GM19372 (cell line): ENCODE measurements around the gene SIGLEC12.
"Not testable (repeated sequence)": the region's sequence is repeated elsewhere in the genome, so short reads cannot be mapped to it uniquely, and the experiment has no call there.

Source experiments
- ATAC-seq: cut with Tn5 transposase; IDR thresholded peaks from one replicate; pipeline ENCODE4 v1.9.1; 2021; ENCODE audit warnings: mild to moderate bottlenecking, low read depth, moderate library complexity; ENCODE audit not compliant: unreplicated experiment

SIGLEC12 gene

DNA sequence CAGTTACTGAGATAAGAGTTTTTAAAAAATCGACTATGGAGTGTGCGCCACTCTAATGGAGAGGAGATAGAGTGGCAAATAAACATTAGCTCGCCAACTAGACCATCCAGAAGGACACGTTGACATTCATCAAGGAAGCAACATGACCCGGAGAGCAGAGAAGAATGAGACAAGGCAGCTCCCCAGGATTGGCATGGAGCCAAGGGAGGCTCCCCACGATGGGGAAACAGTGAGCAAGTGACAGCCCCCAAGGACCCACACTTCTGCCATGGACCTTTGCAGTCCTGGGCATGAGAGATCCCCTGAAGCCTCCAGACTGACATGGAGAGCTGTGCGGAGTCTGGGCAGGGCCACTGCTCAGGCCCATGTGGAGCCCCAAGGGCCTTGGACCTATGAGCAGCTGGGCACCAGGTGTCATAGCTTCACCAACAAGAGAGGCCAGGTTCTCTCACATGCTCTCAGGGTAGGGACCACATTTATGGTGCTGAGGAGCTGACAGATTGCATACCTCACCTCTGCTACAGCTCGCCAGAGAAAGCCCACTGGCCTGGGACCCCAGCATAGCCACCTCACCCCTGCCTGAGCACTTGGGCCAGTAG is 23.2 kb upstream of the SIGLEC12 start:
- ATAC-seq, result no peak

DNA sequence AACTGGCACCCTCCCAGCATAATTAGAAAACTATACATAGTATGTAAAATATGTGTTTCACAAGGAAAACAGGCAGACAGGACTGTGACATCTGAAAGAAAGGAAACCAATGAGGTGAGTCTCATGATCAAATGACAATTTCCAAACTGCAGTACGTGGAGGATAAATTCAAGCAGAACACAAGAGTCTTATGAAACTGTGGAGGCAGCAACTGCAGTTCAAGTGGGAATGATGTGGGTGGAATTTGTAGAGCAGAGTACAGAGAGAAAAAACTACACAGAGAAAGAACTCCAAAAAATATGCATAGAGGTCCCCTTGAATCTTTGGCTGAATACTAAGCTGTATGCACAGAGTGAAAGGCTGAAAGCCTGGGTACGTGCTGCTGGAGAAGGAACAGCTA is 20.2 kb upstream of the SIGLEC12 start:
- no peak for ATAC-seq

DNA sequence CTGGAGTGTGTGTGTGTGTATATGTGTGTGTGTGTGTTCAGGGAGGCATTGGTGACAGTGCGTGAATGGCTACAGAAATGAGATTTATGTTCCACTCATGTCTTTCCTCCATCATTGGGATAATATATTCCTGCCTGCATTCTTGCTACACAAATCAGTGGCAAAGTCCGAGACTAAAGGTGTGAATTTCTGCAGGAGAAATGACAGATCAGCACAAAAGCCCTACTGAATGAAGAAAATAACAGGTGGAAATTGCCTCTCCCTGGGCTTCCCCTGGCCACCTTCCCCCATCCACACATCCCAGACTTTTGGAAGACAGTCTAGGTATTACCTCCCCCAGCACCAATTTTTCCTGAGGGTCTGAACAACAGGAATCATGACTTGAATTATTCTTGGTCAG is 19.8 kb upstream of the SIGLEC12 start:
- ATAC-seq, result no peak

DNA sequence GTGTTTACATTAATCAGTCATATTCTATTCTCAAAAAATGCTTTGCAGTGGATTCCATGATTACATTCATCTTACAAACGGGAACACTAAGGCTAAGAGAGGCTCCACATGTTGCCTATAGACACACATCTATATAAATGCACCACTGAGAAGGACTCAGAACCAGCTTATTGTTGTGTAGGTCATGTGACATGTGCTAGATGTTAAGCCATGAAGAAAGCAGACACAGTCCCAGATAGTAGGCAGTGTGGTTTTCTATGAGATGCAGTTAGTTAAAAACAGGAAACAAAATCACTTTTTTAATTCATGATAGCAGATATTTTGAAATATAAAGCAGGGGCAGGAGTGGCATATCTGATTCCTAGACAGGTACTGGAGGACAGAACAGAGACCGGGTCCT is 19.1 kb upstream of the SIGLEC12 start:
- no peak for ATAC-seq

DNA sequence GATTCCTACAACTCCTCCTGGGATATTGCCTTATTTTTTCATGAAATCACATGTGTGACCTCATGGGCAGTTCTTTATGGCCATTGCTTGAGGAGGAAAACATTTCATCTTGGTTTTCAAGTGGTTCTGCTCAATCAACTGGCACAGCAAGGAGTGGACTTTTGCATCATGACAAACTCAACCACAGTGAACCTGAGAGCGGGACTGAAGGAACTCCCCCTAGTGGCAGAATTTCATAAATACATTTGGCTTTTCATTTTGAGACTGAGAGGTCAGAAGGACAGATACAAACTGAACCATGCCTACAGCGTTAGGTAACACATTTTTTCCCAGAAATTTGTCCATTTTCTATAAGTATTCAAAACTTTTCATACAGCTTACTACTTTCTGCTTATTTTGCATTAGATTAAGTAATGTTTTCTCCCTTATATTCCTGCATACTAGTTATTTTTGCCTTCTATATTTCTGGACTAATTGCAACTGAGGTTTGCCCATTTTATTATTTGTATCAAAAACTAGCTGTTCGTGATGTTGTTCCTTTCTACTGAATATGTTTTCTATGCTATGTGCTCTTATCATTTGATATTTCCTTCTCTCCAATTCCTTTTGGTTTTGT is 13.4 kb upstream of the SIGLEC12 start:
- ATAC-seq, result no peak

DNA sequence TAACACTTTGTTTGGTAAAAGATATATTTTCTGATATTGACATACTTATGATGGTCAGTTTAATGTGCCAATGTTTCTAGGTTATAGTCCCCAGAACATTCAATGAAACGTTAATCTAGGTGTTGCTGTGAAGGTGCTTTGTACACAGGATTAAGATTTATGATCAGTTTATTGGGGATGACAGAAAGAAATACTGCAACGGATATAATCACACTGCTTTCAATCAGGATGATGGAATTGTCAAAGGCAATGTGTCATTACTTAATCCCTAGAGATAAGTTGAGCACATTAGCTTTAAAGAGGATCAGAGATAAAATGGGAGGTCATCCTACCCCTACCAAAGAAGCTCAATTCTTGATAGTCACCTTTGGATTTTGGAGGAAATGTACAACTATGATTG is 12.4 kb upstream of the SIGLEC12 start:
- ATAC-seq, result no peak

DNA sequence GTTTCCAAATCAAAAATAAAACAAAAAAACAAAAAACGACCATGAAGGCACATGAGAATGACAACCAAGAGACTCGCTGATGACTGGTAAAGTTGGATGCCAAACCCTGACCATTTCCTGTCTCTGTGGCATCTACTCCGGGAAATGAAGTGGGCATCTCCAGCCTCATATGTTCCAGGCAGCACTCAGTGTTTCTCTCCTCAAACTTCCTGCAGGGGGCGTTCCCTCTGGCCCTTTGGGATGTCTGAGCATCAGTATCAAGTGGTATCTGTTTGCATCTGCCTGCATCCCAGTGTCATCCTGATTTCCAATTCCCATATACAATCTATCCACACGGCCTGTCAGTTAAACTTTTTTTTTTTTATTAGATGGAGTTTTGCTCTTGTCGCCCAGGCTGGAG is 9.8 kb upstream of the SIGLEC12 start:
- ATAC-seq, result no peak

DNA sequence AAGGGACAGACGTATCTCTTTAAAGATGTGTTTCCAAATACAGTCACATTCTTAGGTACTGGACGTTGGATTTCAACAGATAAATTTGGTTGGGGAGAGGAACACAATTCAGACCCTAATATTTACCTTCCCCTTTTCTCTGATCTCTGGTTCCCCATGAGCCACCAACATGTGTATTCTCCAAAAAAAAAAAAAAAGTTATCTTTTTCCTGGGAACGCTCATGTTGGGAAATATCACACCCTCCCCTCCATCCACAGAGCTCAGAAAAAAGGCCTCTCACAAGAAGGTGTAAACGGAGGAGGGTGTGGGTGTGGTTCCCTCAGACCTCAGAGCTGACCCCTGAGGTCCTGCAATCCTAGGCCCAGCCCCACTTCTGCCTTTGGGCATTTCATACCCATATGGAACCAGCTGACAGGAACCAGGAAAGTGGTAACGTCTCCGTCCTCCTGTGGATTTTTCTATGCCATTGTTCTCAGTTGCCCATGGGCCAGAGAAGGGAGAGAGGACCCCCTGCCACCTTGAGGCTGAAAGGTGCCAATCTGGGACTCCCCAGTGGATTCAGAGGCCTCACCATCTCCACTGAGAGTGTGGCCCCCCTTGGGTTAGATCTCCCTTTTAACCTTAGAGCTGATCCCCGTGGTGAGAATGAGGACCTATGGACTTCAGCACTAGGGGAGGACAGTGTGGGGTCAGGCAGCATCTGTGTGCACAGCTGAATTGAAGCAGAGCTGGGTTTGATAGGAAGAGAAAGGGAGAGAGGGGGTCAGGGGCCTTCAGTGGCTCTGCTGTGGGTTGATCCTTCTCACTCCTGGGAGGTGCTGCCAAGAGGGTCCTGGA is 8.4 kb upstream of the SIGLEC12 start:
- ATAC-seq, result no peak

DNA sequence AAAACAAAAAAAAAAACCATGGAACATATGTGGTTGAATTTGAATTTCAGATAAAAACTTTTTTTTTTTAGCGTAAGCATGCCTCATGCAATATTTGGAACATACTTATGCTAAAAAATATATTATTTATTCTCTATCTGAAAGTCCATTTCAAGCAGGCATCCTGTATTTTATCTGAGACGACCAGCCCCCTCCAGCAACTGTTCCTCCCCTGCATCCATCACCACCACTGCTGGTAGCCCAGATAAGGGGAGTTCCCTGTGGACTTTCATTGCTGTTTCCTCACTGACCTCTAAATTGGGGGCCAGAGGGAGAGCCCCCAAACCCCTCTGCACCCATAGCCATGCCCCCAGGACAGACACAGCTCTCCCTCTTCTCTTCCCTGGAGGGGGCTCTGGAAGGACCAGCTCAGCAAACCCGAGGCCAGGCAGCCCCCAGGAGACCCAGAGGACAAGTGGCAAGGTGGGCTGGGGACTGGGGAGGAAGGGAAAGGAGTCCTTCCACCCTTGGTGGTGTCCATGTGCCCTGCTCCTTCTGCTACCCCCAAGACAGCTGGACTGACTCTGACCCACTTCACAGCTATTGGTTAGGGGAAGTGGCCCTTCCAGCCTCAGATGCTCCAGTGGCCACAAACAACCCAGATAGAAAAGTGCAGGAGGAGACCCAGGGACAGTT is 6.6 kb upstream of the SIGLEC12 start:
- no peak for ATAC-seq

DNA sequence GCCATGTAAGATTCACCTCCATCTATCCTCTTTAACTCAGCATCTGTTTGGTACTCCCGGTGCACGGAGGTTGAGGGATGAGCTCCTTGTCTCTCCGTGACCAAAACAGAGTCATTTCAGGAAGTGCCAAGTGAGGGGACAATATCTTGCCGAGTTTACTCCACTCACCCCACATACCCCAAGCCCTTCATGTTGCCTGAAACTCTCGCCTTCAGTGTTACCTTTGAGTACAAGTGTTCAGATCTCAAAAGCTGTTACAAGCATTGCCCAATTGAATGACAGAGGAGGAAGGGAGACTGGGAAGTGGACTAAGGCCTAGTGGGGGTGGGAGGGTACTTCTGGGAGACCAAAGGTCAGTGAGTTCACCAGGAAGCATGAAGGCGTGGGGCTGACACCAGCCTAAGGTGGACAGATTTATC is 6.0 kb upstream of the SIGLEC12 start:
- no peak for ATAC-seq

DNA sequence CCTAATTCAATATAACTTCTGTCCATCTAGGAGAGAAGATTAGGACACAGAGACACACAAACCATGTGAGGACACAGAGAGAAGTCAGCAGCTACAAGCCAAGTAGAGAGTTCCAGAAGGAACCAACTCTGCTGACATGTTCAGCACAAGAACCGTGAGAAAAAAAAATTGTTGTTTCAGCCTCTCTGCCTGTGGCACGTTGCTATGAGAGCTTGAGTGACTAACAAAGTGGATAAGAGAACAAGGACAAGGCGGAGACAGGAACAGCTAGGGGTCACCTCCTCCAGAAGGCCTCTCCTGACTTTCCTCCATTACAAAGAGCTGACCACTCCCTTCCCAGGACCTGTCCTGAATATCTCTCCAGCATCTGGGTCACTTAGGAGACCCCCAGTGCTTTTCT is 5.6 kb upstream of the SIGLEC12 start:
- no peak for ATAC-seq

DNA sequence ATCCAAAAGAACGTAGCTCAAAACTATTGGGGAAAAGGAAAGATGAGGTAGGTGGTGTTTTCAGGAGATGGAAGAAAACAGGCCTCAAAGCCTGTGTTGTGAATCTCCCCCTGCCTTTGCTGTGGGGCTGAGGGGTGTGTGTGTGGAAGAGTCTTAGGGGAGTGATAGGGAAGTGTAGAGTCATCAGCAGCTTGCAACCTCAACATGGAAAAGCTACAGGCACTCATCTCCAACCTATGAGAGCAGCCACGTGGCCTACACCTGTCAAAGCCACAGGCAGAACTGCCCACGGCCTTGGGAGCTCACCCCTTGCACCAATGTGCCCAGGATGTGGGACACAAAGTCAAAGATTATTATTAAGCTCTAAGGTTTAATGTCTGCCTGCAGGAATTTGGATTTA is 4.3 kb upstream of the SIGLEC12 start:
- ATAC-seq, result no peak

DNA sequence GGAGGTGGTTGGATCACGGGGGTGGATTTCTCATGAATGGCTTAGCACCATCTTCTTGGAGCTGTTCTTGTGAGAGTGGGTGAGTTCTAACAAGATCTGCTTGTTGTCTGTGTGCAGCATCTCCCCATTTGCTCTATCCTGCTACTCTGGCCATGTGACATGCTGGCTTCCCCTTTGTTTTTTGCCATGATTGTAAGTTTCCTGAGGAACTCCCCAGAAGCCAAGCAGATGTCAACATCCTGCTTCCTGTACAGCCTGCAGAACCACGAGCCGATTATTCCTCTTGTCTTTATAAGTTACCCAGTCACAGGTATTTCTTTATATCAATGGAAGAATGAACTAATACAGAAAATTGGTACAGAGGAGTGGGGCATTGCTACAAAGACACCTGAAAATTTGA is 2.3 kb upstream of the SIGLEC12 start:
- ATAC-seq, result no peak

DNA sequence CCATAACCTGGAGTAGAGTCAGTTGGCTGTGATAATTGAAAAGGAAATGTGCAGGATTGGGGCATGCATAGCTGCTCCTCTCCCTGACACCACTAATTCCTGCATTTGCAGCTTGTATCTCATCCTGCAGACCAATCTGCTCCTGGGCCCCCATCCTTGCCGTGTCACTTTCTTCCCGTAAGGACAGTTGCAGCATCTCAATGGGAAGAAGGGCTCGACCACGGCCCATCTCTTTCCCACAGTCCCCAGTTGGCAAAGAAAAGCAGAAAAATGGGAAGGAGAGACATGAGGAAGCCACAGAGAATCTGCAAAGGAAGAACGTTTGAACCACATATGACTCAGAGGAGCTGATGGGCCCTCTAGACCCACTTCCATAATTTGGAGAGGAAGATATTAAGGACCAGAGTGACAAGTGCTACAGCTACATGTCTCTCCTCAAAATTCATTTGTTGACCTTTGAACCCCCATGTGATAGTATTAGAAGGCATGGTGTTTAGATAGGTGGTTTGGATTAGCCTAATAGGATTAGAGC is 1.8 kb upstream of the SIGLEC12 start:
- no peak for ATAC-seq

DNA sequence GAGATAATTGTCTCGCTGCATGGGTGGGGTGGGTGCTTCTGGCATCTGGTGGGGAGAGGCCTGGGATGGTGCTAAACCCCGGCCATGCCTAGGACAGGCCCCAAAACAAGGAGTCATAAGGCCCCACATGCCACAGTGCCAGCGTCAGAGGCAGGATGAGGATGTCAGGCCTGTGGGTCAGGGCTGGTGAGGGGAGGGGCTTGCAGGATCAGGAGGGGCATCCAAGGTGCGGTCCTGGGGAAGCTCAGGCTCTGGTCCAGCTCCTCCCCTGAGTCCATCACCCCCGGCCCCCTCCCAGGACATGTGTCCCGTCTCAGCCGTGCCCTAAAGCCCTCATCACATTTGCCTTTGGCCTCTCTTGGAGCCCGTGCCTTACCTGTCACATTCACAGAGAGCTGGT is 669 bp downstream of the SIGLEC12 start:
- not testable (repeated sequence) for ATAC-seq

DNA sequence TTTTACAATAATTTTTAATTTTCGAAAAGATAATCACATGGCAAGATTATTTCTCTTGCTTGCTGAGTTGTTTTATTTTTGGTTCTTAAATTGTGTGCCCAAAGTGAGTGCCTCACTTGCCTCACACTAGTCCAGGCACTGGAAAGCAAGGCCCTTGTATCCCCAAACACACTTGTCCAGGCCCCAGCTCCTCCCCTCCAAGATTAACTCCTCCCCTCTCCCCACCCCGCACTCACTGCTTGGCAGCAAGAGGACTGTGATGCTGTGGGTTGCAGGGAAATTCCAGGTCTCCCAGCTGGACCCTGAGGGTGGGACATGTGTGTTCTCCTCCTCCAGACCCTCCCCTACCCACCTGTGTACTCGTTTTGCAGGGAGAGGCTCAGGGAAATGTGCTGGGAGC is 3.9 kb downstream of the SIGLEC12 start:
- ATAC-seq, result no peak

DNA sequence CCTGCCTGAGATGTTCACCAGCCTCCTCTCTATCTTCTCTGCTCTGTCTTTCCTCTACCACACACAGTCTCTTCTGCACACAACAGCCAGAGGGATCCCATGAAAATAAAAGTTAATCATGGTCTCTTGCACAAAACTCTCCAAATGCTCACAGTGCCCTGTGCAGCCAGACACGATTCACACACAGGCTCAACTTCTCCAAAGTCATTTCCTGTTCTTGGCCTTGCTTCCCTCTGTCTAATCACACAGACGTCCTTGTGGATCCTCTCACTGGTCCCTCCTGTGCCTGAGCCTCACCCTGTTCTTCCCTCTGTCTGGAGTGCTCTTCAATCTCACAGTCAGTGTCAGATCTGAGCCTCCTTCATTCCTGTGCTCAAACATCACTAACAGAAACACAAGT is 7.8 kb downstream of the SIGLEC12 start:
- ATAC-seq, result no peak

DNA sequence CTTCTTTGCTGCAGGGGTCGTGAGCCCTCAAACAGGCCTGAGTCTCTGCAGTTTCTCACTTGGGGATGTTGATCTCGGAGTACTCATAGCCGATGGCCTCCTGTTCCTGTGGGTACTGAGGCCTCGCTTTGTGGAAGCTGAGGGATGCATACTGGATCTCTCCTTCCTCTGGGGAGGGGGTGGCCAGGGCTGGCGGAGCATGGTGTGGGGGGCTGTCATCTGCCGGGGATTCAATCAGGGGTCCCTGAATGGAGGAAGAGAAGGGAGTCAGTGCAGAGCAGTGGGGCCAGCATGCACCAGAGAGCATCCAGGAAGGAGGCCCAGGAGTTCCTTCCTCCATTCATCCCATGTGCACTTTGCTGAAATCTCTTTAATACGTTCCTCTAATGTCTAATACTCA is 10.0 kb downstream of the SIGLEC12 start:
- ATAC-seq, result no peak

DNA sequence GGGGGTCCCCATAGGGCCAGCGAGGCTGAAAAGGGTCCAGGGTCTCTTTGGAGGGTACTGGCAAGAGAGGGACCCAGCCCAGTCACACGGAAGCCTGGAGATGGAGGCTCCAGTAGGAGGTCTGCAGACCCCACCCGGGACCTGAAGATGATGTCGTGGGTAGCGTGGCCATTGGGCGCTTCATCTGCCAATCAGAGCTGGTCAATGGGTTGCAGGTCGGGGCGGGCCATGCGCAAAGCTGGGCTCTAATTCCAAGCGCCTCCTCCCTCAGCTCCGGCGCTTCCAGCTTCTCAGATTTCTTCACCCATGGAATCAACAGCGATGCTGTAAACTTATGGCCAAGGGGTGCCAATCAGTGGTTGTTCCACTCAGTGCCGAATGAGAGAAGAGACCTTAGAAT is 10.9 kb downstream of the SIGLEC12 start:
- no peak for ATAC-seq

DNA sequence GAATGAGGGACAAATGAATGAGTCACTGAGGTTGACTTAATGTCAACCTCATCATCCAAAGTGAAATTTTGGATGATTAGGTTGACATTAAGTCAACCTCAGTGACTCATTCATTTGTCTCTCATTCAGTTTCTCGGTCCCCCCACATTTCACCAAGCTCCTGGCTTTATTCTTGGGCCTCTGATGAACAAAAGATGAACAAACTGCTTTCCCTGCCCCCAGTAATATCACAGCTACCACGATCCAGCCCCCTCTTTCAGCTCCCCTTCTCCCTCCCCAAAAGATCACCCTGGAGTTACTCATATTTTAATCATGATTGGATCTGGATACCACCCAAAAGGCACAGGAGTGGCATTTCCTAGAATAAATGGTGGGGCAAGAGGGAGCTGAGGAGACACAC is 12.5 kb downstream of the SIGLEC12 start:
- ATAC-seq, result no peak

DNA sequence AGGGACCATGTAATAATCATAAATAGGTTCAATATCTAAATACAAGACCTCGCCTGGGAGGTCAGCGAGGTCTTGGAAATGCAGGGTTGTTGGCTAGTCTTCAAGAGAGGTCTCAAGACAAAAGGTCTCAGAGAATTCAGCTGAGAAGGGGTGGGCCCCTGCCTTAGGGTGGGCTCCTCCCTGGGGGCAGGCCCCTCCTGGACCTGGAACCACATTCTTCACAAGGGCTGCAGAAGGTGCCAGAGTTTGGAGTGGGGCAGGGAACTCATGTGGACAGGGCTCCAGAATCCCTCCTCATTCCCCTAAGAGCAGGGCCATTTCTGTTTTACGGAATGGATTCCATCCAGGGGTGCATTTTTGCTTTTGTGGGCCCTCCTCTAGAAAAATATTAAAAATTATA is 13.1 kb downstream of the SIGLEC12 start:
- no peak for ATAC-seq
